ENCODE results near the gene BEST1. TPM values are rescaled to one million over a fixed set of nuclear protein-coding genes. Genes with fewer than 3 reads are reported as not detected.

BEST1 gene
- total RNA-seq, 2 donors from 2014 or later: 1.5 to 18.0 TPM

DNA sequence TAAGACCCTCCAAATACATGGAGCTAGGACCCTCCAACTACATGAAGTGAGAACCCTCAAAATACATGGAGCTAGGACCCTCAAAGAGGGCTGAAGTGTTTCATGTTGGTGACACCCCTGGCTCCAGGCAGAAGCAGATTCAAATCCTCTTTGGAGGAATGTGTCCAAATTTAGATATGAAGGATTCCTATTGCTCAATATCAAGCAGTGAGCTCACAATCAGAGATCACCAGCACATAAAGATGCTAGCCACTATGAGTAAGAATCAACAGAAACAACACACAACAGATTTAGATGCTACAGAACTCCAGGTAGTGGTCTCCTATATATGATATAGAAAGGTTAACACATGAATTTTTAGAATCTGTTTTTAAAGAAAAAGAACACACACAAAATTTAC, 21.5 kb upstream of the BEST1 start:
- intact Hi-C loops (cut with DNase I): no loop called here
- no peaks in the 10 kb centered on the region for H3K27me3 ChIP-seq (replicated peaks; ENCODE audit: insufficient read depth)
- H3K4me1 ChIP-seq (replicated peaks): no peaks in the 10 kb centered on the region
- no peaks in the 10 kb centered on the region for H3K36me3 ChIP-seq
- H3K4me3 ChIP-seq: no peak overlapping the region
- DNase-seq (ENCODE audit: low spot score): no peak
- H3K9me3 ChIP-seq: no peaks in the 10 kb centered on the region
- no peak overlapping the region for H3K27ac ChIP-seq
- TF ChIP-seq POLR2A (IDR thresholded peaks at IDR 0.05) (no peak), POLR2AphosphoS5 (IDR thresholded peaks at IDR 0.05) (no peak)
- TF ChIP-seq, protein P1, sequence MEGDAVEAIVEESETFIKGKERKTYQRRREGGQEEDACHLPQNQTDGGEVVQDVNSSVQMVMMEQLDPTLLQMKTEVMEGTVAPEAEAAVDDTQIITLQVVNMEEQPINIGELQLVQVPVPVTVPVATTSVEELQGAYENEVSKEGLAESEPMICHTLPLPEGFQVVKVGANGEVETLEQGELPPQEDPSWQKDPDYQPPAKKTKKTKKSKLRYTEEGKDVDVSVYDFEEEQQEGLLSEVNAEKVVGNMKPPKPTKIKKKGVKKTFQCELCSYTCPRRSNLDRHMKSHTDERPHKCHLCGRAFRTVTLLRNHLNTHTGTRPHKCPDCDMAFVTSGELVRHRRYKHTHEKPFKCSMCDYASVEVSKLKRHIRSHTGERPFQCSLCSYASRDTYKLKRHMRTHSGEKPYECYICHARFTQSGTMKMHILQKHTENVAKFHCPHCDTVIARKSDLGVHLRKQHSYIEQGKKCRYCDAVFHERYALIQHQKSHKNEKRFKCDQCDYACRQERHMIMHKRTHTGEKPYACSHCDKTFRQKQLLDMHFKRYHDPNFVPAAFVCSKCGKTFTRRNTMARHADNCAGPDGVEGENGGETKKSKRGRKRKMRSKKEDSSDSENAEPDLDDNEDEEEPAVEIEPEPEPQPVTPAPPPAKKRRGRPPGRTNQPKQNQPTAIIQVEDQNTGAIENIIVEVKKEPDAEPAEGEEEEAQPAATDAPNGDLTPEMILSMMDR (IDR thresholded peaks at IDR 0.05): no peak

DNA sequence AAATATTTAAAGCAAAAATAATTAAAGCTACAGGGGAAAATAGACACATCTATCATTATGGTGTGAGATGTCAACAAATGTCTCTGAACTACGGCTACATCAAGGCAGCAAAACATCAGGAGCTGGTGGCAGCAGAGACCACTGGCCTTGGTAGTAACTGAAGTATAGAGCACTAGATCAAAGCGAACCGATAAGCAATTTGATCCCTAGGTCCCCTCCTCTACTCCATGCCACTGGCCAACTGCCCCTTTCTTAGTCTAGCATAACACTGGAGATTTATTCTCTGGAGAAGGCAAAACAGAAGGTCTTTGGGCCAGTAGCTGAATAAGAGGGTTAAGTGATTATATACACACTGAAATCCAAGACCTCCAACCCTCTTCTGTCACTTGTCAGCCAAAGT, 19.2 kb upstream of the BEST1 start:
- H3K4me3 ChIP-seq: no peak overlapping the region
- no peak overlapping the region for H3K27ac ChIP-seq
- H3K9me3 ChIP-seq: no peaks in the 10 kb centered on the region
- no peaks in the 10 kb centered on the region for H3K36me3 ChIP-seq
- no peak for DNase-seq (ENCODE audit: low spot score)
- TF ChIP-seq, protein P1 (IDR thresholded peaks at IDR 0.05): no peak
- TF ChIP-seq POLR2AphosphoS5 (IDR thresholded peaks at IDR 0.05) (no peak), POLR2A (IDR thresholded peaks at IDR 0.05) (no peak)
- H3K27me3 ChIP-seq (replicated peaks; ENCODE audit: insufficient read depth): no peaks in the 10 kb centered on the region
- H3K4me1 ChIP-seq (replicated peaks): no peaks in the 10 kb centered on the region
- WGBS: 80% methylated on average over 3 of the region's 3 CpGs
- intact Hi-C loops (cut with DNase I): no loop called here

DNA sequence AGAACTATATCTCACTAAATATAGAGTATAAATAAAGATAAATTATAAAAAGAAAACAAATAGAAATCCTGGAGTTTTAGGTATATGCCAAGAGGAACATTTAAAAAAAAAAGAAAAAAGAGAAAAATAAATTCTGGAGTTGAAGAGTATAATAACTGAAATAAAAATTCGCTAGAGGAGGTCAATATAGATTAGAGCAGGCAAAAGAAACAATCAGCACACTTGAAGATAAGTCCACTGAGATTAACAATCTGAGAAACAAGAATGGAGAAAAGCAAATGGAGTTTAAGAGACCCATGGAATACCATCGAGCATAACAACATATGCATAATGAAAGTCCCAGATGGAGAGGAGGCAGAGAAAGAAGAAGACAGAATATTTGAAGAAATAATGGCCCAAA, 14.3 kb upstream of the BEST1 start:
- intact Hi-C loops (cut with DNase I): no loop called here
- 88% methylated on average over 2 of the region's 2 CpGs for WGBS
- TF ChIP-seq POLR2A (IDR thresholded peaks at IDR 0.05): no peak
- TF ChIP-seq, protein P1 (IDR thresholded peaks at IDR 0.05): no peak
- no peak for TF ChIP-seq POLR2AphosphoS5 (IDR thresholded peaks at IDR 0.05)

DNA sequence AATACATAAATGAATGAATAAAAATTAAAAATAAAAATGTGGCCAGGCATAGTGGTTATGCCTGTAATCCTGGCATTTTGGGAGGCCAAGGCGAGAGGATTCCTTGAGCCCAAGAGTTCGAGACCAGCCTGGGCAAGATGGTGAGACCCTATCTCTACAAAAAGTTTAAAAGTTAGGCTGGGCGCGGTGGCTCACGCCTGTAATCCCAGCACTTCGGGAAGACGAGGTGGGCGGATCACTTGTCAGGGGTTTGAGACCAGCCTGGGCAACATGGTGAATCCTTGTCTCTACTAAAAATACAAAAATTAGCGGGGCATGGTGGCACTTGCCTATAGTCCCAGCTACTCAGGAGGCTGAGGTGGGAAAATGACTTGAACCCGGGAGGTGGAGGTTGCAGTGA, 9.7 kb upstream of the BEST1 start:
- TF ChIP-seq POLR2A (IDR thresholded peaks at IDR 0.05): no peak
- TF ChIP-seq, protein P1 (IDR thresholded peaks at IDR 0.05): no peak
- no peaks in the 10 kb centered on the region for H3K36me3 ChIP-seq
- WGBS: 88% methylated on average over 10 of the region's 10 CpGs
- no peak for DNase-seq (ENCODE audit: low spot score)
- intact Hi-C loops (cut with DNase I): no loop called here
- no peaks in the 10 kb centered on the region for H3K9me3 ChIP-seq
- H3K27me3 ChIP-seq (replicated peaks; ENCODE audit: insufficient read depth): no peaks in the 10 kb centered on the region
- no peaks in the 10 kb centered on the region for H3K4me1 ChIP-seq (replicated peaks)
- H3K4me3 ChIP-seq: no peak overlapping the region
- no peak overlapping the region for H3K27ac ChIP-seq

More for the DNA sequence above, 14.3 kb upstream of the BEST1 start:
- Histone ChIP-seq H3K27ac (no peak overlapping the region), H3K9me3 (no peaks in the 10 kb centered on the region), H3K36me3 (no peaks in the 10 kb centered on the region), H3K27me3 (replicated peaks; ENCODE audit: insufficient read depth) (no peaks in the 10 kb centered on the region), H3K4me1 (replicated peaks) (no peaks in the 10 kb centered on the region), H3K4me3 (no peak overlapping the region)
- no peak for DNase-seq (ENCODE audit: low spot score)

DNA sequence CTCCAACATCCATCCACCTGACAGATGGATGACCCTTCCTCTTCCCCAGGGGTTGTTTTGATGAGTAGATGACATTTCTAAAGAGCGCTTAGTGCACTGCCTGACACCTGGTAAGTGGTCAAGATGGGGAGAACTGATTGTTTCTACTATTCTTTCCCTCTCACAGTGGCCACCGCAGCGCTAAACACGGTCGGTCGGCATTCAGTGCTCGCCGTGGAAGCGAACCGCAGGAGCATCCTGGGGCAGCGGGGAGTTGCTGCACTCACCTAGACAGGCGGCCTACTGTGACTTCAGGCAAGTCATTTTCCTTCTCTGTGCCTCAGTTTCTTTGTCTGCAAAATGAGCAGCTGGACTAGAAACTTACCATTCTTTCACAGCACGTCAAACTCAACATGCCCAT, 5.0 kb upstream of the BEST1 start:
- H3K9me3 ChIP-seq: no peaks in the 10 kb centered on the region
- H3K27me3 ChIP-seq (replicated peaks; ENCODE audit: insufficient read depth): no peaks in the 10 kb centered on the region
- TF ChIP-seq, protein P1 (IDR thresholded peaks at IDR 0.05): no peak
- TF ChIP-seq POLR2AphosphoS5 (IDR thresholded peaks at IDR 0.05) (no peak), POLR2A (IDR thresholded peaks at IDR 0.05) (no peak)
- no peak for DNase-seq (ENCODE audit: low spot score)
- H3K4me3 ChIP-seq: no peak overlapping the region
- H3K4me1 ChIP-seq (replicated peaks): no peaks in the 10 kb centered on the region
- H3K27ac ChIP-seq: no peak overlapping the region
- 92% methylated on average over 13 of the region's 13 CpGs for WGBS
- H3K36me3 ChIP-seq: no peaks in the 10 kb centered on the region
- intact Hi-C loops (cut with DNase I): loop anchor here (2.0 to 5.0 kb wide), 2 partner anchors 46 to 137 kb away; no protein-coding TSS in a partner anchor
